Measurements from ENCODE around the gene GCN1.

Gene GCN1

DNA sequence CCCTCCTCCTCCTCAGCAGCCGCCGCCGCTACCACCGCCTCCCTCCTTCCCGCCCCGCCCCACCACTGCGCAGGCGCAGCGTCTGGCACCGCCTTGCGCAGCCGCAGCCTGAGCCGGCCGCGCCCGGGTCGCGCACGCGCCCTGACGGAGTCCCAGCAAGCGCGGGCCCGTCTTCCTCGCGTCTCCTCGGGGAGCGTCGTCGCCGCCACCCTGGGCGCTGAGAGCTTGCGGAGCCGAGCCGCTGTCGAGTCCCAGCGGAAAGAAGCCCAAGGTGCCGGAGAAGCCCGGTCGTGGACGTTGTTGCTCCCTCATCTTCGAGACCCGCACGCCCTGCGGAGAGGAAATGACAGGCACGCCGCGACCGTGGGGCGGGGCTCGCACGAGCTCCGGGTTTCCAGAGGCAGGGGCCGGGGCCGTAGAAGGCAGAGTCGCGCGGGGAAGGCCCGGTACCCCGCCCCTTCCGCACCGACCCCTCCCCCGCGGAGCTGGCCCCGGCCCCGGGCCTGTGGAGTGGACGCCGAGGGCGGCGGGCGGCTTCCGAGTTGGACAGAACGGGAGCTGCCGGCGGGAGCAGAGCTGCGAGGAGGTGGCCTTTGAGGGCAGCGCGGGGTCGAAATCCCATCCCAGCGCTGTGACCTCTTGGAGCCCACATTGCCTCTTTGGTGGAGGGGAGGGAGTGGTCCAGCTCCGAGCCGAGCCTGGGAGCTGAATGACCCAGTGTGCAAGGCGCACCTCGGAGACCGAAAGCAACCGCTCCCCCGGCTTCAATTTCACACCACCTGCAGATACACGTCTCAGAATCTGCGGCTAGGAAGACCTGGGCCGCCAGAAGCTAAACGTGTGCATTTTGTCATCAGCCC, 77.5 kb downstream of the GCN1 start (continued):
- TF ChIP-seq ZNF529 (tag by site-specific recombination; IDR thresholded peaks at IDR 0.05; ENCODE audit: insufficient replicate concordance) (no peak), ZNF670 (tag by site-specific recombination; IDR thresholded peaks at IDR 0.05; ENCODE audit: low read depth) (no peak), ZNF555 (tag by site-specific recombination; conservative IDR thresholded peaks at IDR 0.05) (no peak), ZNF610 (tag by site-specific recombination; IDR thresholded peaks at IDR 0.05; ENCODE audit: borderline replicate concordance) (0 out of 2 replicates have a peak, but pooled peaks have one; percentile 22), ZSCAN16 (tag by site-specific recombination; IDR thresholded peaks at IDR 0.05) (no peak), ZEB2 (tag by site-specific recombination; IDR thresholded peaks at IDR 0.05) (peak; percentile 69; the same call in 1 of the 2 replicates), GLI4 (tag by site-specific recombination; IDR thresholded peaks at IDR 0.05) (no peak), ZNF426 (tag by site-specific recombination; IDR thresholded peaks at IDR 0.05) (no peak), ZNF416 (tag by site-specific recombination; IDR thresholded peaks at IDR 0.05) (no peak), ZNF791 (tag by site-specific recombination; IDR thresholded peaks at IDR 0.05) (no peak), ZNF48 (tag by site-specific recombination; IDR thresholded peaks at IDR 0.05) (no peak)
- TF ChIP-seq, protein P1, sequence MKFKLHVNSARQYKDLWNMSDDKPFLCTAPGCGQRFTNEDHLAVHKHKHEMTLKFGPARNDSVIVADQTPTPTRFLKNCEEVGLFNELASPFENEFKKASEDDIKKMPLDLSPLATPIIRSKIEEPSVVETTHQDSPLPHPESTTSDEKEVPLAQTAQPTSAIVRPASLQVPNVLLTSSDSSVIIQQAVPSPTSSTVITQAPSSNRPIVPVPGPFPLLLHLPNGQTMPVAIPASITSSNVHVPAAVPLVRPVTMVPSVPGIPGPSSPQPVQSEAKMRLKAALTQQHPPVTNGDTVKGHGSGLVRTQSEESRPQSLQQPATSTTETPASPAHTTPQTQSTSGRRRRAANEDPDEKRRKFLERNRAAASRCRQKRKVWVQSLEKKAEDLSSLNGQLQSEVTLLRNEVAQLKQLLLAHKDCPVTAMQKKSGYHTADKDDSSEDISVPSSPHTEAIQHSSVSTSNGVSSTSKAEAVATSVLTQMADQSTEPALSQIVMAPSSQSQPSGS (tag by site-specific recombination; IDR thresholded peaks at IDR 0.05; ENCODE audit: low read depth): no peak
- TF ChIP-seq, protein P2, sequence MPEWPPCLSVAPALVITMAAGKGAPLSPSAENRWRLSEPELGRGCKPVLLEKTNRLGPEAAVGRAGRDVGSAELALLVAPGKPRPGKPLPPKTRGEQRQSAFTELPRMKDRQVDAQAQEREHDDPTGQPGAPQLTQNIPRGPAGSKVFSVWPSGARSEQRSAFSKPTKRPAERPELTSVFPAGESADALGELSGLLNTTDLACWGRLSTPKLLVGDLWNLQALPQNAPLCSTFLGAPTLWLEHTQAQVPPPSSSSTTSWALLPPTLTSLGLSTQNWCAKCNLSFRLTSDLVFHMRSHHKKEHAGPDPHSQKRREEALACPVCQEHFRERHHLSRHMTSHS (tag by site-specific recombination; IDR thresholded peaks at IDR 0.05): no peak
- TF ChIP-seq, protein P3, sequence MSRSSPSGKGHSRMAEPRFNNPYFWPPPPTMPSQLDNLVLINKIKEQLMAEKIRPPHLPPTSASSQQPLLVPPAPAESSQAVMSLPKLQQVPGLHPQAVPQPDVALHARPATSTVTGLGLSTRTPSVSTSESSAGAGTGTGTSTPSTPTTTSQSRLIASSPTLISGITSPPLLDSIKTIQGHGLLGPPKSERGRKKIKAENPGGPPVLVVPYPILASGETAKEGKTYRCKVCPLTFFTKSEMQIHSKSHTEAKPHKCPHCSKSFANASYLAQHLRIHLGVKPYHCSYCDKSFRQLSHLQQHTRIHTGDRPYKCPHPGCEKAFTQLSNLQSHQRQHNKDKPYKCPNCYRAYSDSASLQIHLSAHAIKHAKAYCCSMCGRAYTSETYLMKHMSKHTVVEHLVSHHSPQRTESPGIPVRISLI (tag by site-specific recombination; IDR thresholded peaks at IDR 0.05): no peak

DNA sequence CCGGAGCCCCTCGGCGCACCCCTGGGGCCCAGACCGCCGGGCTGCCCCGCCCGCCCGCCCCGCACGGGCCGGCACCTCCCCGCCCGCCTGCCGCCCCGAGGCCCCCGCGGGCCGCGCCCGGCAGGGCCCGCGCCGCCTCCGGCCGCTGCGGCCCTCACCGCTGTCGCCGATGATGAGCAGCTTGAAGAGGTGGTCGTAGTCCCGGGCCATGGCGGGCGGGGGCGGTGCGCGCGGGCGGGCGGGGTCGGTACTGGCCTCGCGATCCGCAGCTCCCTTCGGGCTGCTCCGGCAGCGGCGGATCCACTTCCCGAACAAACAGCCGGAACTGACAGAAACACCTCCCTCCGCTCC, 78.1 kb downstream of the GCN1 start, which contains the start of gene RAB35:
RAB35 (minus strand) TSS at position 313 of the 351 bp plus-strand sequence; CDS start at position 210, 103 bp downstream.
- Histone ChIP-seq H3K27ac (ENCODE audit: extremely low read depth, low read depth, low read length) (peak within 1 kb of the TSS; percentile 86), H3K4me1 (ENCODE audit: control insufficient read depth, insufficient read depth, low read length) (peaks cover 9% of the 10 kb centered on the region), H3K36me3 (ENCODE audit: control insufficient read depth in 2 of 2, insufficient read depth in 1 of 2, low read length in 2 of 2) (peaks cover 4 to 21% of the 10 kb centered on the region in 2 experiments; a peak in 2 of 3 replicates), H3K9me3 (ENCODE audit: control insufficient read depth, insufficient read depth, low read depth, low read length) (no peaks in the 10 kb centered on the region), H3K4me3 (ENCODE audit: low read depth, low read length) (peak within 1 kb of the TSS; percentile 80)
- ChIA-PET CTCF (interaction anchor here (0.6 to 1.9 kb wide), 3 partner anchors 85 to 210 kb away, joined by 3 to 13 read pairs (median 3); partner anchors contain the start of genes PXN and RPLP0), POLR2A (interaction anchor here (0.6 to 2.8 kb wide), 12 partner anchors 11 to 176 kb away, joined by 3 to 33 read pairs (median 6); partner anchors contain the start of genes BICDL1, RNU4-1 and RPLP0)
- TF ChIP-seq, protein P4, sequence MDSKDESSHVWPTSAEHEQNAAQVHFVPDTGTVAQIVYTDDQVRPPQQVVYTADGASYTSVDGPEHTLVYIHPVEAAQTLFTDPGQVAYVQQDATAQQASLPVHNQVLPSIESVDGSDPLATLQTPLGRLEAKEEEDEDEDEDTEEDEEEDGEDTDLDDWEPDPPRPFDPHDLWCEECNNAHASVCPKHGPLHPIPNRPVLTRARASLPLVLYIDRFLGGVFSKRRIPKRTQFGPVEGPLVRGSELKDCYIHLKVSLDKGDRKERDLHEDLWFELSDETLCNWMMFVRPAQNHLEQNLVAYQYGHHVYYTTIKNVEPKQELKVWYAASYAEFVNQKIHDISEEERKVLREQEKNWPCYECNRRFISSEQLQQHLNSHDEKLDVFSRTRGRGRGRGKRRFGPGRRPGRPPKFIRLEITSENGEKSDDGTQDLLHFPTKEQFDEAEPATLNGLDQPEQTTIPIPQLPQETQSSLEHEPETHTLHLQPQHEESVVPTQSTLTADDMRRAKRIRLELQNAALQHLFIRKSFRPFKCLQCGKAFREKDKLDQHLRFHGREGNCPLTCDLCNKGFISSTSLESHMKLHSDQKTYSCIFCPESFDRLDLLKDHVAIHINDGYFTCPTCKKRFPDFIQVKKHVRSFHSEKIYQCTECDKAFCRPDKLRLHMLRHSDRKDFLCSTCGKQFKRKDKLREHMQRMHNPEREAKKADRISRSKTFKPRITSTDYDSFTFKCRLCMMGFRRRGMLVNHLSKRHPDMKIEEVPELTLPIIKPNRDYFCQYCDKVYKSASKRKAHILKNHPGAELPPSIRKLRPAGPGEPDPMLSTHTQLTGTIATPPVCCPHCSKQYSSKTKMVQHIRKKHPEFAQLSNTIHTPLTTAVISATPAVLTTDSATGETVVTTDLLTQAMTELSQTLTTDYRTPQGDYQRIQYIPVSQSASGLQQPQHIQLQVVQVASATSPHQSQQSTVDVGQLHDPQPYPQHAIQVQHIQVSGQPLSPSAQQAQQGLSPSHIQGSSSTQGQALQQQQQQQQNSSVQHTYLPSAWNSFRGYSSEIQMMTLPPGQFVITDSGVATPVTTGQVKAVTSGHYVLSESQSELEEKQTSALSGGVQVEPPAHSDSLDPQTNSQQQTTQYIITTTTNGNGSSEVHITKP (tag by site-specific recombination; IDR thresholded peaks at IDR 0.05): no peak
- TF ChIP-seq ZNF140 (tag by site-specific recombination; IDR thresholded peaks at IDR 0.05): no peak
- TF ChIP-seq, protein P5, sequence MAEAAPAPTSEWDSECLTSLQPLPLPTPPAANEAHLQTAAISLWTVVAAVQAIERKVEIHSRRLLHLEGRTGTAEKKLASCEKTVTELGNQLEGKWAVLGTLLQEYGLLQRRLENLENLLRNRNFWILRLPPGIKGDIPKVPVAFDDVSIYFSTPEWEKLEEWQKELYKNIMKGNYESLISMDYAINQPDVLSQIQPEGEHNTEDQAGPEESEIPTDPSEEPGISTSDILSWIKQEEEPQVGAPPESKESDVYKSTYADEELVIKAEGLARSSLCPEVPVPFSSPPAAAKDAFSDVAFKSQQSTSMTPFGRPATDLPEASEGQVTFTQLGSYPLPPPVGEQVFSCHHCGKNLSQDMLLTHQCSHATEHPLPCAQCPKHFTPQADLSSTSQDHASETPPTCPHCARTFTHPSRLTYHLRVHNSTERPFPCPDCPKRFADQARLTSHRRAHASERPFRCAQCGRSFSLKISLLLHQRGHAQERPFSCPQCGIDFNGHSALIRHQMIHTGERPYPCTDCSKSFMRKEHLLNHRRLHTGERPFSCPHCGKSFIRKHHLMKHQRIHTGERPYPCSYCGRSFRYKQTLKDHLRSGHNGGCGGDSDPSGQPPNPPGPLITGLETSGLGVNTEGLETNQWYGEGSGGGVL (tag by site-specific recombination; IDR thresholded peaks at IDR 0.05): peak; percentile 82; the same call in 1 of the 2 replicates
- peak; percentile 32 for TF ChIP-seq ZFHX2 (tag by site-specific recombination; conservative IDR thresholded peaks at IDR 0.05)
- TF ChIP-seq ZNF76 (tag by site-specific recombination; IDR thresholded peaks at IDR 0.05; ENCODE audit: borderline replicate concordance, low read depth): no peak
- TF ChIP-seq, protein P6, sequence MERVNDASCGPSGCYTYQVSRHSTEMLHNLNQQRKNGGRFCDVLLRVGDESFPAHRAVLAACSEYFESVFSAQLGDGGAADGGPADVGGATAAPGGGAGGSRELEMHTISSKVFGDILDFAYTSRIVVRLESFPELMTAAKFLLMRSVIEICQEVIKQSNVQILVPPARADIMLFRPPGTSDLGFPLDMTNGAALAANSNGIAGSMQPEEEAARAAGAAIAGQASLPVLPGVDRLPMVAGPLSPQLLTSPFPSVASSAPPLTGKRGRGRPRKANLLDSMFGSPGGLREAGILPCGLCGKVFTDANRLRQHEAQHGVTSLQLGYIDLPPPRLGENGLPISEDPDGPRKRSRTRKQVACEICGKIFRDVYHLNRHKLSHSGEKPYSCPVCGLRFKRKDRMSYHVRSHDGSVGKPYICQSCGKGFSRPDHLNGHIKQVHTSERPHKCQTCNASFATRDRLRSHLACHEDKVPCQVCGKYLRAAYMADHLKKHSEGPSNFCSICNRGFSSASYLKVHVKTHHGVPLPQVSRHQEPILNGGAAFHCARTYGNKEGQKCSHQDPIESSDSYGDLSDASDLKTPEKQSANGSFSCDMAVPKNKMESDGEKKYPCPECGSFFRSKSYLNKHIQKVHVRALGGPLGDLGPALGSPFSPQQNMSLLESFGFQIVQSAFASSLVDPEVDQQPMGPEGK (tag by site-specific recombination; IDR thresholded peaks at IDR 0.05): no peak; the same call in 1 of the 2 replicates
- no peak for TF ChIP-seq TRIM28 (IDR thresholded peaks at IDR 0.05; ENCODE audit: borderline replicate concordance, low read length)
- no peak for TF ChIP-seq ZNF184 (tag by site-specific recombination; IDR thresholded peaks at IDR 0.05)
- no peak for TF ChIP-seq ZBTB21 (tag by site-specific recombination; IDR thresholded peaks at IDR 0.05)
- TF ChIP-seq ZNF112 (tag by site-specific recombination; IDR thresholded peaks at IDR 0.05): no peak
